ENCODE measurements around the gene CERT1.

DNA sequence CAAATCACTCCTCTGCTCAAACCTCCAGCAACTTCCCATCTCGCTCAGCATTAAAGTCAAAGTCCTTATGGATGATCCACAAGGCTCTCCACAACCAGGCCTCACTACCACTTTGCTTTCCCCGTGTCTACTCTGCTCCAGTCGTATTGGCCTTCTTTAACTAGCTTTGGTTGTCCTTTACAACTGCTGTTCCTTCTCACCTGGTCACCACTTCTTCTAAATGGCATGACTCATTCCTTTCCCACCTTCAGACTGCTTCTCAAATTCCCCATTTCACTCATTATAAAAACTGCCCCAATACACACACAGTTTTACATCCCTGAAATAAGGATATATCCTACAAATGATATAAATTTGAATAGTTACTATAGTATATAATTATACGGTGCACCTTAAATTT is 30.4 kb downstream of the CERT1 start:
- TF ChIP-seq, protein P1, sequence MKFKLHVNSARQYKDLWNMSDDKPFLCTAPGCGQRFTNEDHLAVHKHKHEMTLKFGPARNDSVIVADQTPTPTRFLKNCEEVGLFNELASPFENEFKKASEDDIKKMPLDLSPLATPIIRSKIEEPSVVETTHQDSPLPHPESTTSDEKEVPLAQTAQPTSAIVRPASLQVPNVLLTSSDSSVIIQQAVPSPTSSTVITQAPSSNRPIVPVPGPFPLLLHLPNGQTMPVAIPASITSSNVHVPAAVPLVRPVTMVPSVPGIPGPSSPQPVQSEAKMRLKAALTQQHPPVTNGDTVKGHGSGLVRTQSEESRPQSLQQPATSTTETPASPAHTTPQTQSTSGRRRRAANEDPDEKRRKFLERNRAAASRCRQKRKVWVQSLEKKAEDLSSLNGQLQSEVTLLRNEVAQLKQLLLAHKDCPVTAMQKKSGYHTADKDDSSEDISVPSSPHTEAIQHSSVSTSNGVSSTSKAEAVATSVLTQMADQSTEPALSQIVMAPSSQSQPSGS (tag by site-specific recombination; IDR thresholded peaks at IDR 0.05; ENCODE audit: low read depth): no peak
- TF ChIP-seq, protein P2, sequence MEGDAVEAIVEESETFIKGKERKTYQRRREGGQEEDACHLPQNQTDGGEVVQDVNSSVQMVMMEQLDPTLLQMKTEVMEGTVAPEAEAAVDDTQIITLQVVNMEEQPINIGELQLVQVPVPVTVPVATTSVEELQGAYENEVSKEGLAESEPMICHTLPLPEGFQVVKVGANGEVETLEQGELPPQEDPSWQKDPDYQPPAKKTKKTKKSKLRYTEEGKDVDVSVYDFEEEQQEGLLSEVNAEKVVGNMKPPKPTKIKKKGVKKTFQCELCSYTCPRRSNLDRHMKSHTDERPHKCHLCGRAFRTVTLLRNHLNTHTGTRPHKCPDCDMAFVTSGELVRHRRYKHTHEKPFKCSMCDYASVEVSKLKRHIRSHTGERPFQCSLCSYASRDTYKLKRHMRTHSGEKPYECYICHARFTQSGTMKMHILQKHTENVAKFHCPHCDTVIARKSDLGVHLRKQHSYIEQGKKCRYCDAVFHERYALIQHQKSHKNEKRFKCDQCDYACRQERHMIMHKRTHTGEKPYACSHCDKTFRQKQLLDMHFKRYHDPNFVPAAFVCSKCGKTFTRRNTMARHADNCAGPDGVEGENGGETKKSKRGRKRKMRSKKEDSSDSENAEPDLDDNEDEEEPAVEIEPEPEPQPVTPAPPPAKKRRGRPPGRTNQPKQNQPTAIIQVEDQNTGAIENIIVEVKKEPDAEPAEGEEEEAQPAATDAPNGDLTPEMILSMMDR (tag by site-specific recombination; IDR thresholded peaks at IDR 0.05): no peak
- no peak for TF ChIP-seq ZNF274 (IDR thresholded peaks at IDR 0.05; ENCODE audit: low read length)
- no peak for TF ChIP-seq ZNF274 (tag by site-specific recombination; IDR thresholded peaks at IDR 0.05; ENCODE audit: borderline replicate concordance)
- TF ChIP-seq ZNF133 (tag by site-specific recombination; IDR thresholded peaks at IDR 0.05): no peak
- TF ChIP-seq, protein P3, sequence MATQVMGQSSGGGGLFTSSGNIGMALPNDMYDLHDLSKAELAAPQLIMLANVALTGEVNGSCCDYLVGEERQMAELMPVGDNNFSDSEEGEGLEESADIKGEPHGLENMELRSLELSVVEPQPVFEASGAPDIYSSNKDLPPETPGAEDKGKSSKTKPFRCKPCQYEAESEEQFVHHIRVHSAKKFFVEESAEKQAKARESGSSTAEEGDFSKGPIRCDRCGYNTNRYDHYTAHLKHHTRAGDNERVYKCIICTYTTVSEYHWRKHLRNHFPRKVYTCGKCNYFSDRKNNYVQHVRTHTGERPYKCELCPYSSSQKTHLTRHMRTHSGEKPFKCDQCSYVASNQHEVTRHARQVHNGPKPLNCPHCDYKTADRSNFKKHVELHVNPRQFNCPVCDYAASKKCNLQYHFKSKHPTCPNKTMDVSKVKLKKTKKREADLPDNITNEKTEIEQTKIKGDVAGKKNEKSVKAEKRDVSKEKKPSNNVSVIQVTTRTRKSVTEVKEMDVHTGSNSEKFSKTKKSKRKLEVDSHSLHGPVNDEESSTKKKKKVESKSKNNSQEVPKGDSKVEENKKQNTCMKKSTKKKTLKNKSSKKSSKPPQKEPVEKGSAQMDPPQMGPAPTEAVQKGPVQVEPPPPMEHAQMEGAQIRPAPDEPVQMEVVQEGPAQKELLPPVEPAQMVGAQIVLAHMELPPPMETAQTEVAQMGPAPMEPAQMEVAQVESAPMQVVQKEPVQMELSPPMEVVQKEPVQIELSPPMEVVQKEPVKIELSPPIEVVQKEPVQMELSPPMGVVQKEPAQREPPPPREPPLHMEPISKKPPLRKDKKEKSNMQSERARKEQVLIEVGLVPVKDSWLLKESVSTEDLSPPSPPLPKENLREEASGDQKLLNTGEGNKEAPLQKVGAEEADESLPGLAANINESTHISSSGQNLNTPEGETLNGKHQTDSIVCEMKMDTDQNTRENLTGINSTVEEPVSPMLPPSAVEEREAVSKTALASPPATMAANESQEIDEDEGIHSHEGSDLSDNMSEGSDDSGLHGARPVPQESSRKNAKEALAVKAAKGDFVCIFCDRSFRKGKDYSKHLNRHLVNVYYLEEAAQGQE (tag by site-specific recombination; IDR thresholded peaks at IDR 0.05): no peak
- TF ChIP-seq, protein P4, sequence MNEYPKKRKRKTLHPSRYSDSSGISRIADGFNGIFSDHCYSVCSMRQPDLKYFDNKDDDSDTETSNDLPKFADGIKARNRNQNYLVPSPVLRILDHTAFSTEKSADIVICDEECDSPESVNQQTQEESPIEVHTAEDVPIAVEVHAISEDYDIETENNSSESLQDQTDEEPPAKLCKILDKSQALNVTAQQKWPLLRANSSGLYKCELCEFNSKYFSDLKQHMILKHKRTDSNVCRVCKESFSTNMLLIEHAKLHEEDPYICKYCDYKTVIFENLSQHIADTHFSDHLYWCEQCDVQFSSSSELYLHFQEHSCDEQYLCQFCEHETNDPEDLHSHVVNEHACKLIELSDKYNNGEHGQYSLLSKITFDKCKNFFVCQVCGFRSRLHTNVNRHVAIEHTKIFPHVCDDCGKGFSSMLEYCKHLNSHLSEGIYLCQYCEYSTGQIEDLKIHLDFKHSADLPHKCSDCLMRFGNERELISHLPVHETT (tag by site-specific recombination; IDR thresholded peaks at IDR 0.05): no peak
- no peak for TF ChIP-seq RBAK (tag by site-specific recombination; IDR thresholded peaks at IDR 0.05)
- TF ChIP-seq, protein P5, sequence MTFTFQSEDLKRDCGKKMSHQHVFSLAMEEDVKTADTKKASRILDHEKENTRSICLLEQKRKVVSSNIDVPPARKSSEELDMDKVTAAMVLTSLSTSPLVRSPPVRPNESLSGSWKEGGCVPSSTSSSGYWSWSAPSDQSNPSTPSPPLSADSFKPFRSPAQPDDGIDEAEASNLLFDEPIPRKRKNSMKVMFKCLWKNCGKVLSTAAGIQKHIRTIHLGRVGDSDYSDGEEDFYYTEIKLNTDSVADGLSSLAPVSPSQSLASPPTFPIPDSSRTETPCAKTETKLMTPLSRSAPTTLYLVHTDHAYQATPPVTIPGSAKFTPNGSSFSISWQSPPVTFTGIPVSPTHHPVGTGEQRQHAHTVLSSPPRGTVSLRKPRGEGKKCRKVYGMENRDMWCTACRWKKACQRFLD (tag by site-specific recombination; IDR thresholded peaks at IDR 0.05): no peak
- no peak for TF ChIP-seq ZNF184 (tag by site-specific recombination; IDR thresholded peaks at IDR 0.05)
- no peak for TF ChIP-seq KLF10 (tag by site-specific recombination; IDR thresholded peaks at IDR 0.05)

Data from HEK293 (cell line).